Measurements from ENCODE around the gene PEX10.

PEX10 gene

GRCh38 chr1:2435091-2435490 is 22.7 kb upstream of the PEX10 start:
- Histone ChIP-seq H3K9me2 (replicated peaks; ENCODE audit: insufficient read depth, low read length) (no peaks in the 10 kb centered on the region), H3K79me2 (ENCODE audit: low read length) (no peaks in the 10 kb centered on the region), H3K36me3 (replicated peaks; ENCODE audit: insufficient read depth, low read length) (no peaks in the 10 kb centered on the region), H3K27me3 (replicated peaks; ENCODE audit: insufficient read depth, low read length) (peaks cover 76% of the 10 kb centered on the region), H3K4me3 (ENCODE audit: low read length) (no peak overlapping the region), H3K4me2 (ENCODE audit: low read depth, low read length) (no peak overlapping the region), H2AFZ (ENCODE audit: low read length) (no peak overlapping the region), H3K27ac (ENCODE audit: low read length) (no peak overlapping the region), H3F3A (ENCODE audit: insufficient read depth, low read length) (no peaks in the 10 kb centered on the region), H3K9ac (ENCODE audit: low read length) (no peak overlapping the region), H3K9me3 (replicated peaks; ENCODE audit: insufficient read depth, low read length) (no peaks in the 10 kb centered on the region), H3K4me1 (ENCODE audit: low read length) (peaks cover 12% of the 10 kb centered on the region), H4K20me1 (ENCODE audit: insufficient read depth, low read length) (no peaks in the 10 kb centered on the region)
- DNase-seq, result no peak
- TF ChIP-seq EZH2 (optimal IDR thresholded peaks at IDR 0.05; ENCODE audit: low read depth, low read length) (no peak), CTCF (IDR thresholded peaks at IDR 0.05; ENCODE audit: low read length) (no peak), EZH2phosphoT487 (IDR thresholded peaks at IDR 0.05; ENCODE audit: low read length) (no peak)

GRCh38 chr1:2433936-2434655 is 21.7 kb upstream of the PEX10 start:
- H3K4me2 ChIP-seq (ENCODE audit: low read depth, low read length), result no peak overlapping the region
- H3K79me2 ChIP-seq (ENCODE audit: low read length), result no peaks in the 10 kb centered on the region
- no peaks in the 10 kb centered on the region for H3F3A ChIP-seq (ENCODE audit: insufficient read depth, low read length)
- no peaks in the 10 kb centered on the region for H3K9me3 ChIP-seq (replicated peaks; ENCODE audit: insufficient read depth, low read length)
- H4K20me1 ChIP-seq (ENCODE audit: insufficient read depth, low read length), result no peaks in the 10 kb centered on the region
- H3K27ac ChIP-seq (ENCODE audit: low read length), result no peak overlapping the region
- H3K27me3 ChIP-seq (replicated peaks; ENCODE audit: insufficient read depth, low read length), result peaks cover 86% of the 10 kb centered on the region
- TF ChIP-seq EZH2phosphoT487 (IDR thresholded peaks at IDR 0.05; ENCODE audit: low read length), result no peak
- no peak for TF ChIP-seq CTCF (IDR thresholded peaks at IDR 0.05; ENCODE audit: low read length)
- TF ChIP-seq EZH2 (optimal IDR thresholded peaks at IDR 0.05; ENCODE audit: low read depth, low read length), result no peak
- DNase-seq, result no peak
- H2AFZ ChIP-seq (ENCODE audit: low read length), result no peak overlapping the region
- no peaks in the 10 kb centered on the region for H3K9me2 ChIP-seq (replicated peaks; ENCODE audit: insufficient read depth, low read length)
- no peak overlapping the region for H3K4me3 ChIP-seq (ENCODE audit: low read length)
- H3K4me1 ChIP-seq (ENCODE audit: low read length), result peaks cover 4% of the 10 kb centered on the region; the same call in 1 of the 2 replicates
- H3K9ac ChIP-seq (ENCODE audit: low read length), result no peak overlapping the region
- no peaks in the 10 kb centered on the region for H3K36me3 ChIP-seq (replicated peaks; ENCODE audit: insufficient read depth, low read length)

- no peak overlapping the region for H3K9ac ChIP-seq (ENCODE audit: low read length)
- no peaks in the 10 kb centered on the region for H3K9me3 ChIP-seq (replicated peaks; ENCODE audit: insufficient read depth, low read length)
- no peaks in the 10 kb centered on the region for H4K20me1 ChIP-seq (ENCODE audit: insufficient read depth, low read length)
- H3K4me2 ChIP-seq (ENCODE audit: low read depth, low read length), result no peak overlapping the region
- no peak for DNase-seq
- no peaks in the 10 kb centered on the region for H3F3A ChIP-seq (ENCODE audit: insufficient read depth, low read length)
- no peaks in the 10 kb centered on the region for H3K36me3 ChIP-seq (replicated peaks; ENCODE audit: insufficient read depth, low read length)
- H3K4me1 ChIP-seq (ENCODE audit: low read length), result no peaks in the 10 kb centered on the region
- TF ChIP-seq EZH2phosphoT487 (IDR thresholded peaks at IDR 0.05; ENCODE audit: low read length) (no peak), CTCF (IDR thresholded peaks at IDR 0.05; ENCODE audit: low read length) (no peak), EZH2 (optimal IDR thresholded peaks at IDR 0.05; ENCODE audit: low read depth, low read length) (no peak)
- H3K27ac ChIP-seq (ENCODE audit: low read length), result no peak overlapping the region
- H3K4me3 ChIP-seq (ENCODE audit: low read length), result no peak overlapping the region
- peaks cover 88% of the 10 kb centered on the region for H3K27me3 ChIP-seq (replicated peaks; ENCODE audit: insufficient read depth, low read length)
- no peak overlapping the region for H2AFZ ChIP-seq (ENCODE audit: low read length)
- no peaks in the 10 kb centered on the region for H3K79me2 ChIP-seq (ENCODE audit: low read length)
- no peaks in the 10 kb centered on the region for H3K9me2 ChIP-seq (replicated peaks; ENCODE audit: insufficient read depth, low read length)
Measured at GRCh38 chr1:2433196-2433595, 20.8 kb upstream of the PEX10 start.
